ENCODE measurements around the gene AFDN.

DNA sequence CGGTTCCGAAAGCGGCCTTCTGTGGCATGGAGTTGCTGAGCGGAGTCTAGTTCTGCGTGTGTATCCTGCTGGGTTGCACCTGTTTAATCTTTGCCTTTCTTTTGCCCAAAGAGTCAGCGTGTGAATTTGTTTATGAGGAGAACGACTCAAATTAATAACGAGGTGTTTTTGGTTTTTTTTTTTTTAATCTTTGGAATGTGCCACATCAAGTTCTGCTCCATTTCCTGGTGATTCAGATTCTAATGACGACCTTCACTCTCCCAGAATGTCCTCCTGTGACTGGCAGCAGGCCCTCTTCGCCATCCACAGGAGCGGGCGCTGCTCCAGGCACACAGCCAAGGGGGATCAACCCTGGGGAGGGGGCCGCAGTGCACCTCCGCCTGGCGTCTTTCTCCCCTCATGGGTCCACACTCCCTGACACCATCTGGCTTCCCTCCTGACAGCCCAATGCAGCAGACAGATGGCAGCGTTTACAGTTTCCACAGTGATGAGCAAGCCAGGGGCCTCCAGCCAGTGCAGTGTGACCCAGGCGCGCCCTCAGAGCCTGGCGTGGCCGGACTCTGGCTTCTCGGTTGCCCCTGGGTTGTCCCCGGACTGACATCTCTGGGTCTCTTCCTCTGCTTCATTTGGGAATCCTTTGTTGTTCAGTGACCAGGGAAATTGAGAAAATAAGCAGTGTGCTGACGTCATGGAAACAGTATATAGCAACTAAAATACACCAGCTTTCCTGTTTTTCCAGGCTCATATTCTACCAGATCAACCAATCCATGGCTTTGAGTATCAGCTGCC is 27.5 kb upstream of the AFDN start:
- TF ChIP-seq POU2F2 (IDR thresholded peaks at IDR 0.05; ENCODE audit: borderline replicate concordance, low read depth, low read length) (no peak), CBX3 (IDR thresholded peaks at IDR 0.05; ENCODE audit: borderline replicate concordance, low read depth) (no peak), MEF2A (IDR thresholded peaks at IDR 0.05; ENCODE audit: insufficient read depth, low read depth, low read length) (no peak), YY1 (IDR thresholded peaks at IDR 0.05; ENCODE audit: low read depth, low read length) (no peak), SREBF1 (IDR thresholded peaks at IDR 0.05; ENCODE audit: low read length) (no peak)

All from GM12878 (cell line).